Osteocyte (in vitro differentiated cells): ENCODE data around the gene TSSK6. TPM values are rescaled to one million over a fixed set of nuclear protein-coding genes. Genes with fewer than 3 reads are reported as not detected.

Experiments
- DNase-seq: peaks from one replicate; pipeline ENCODE4 v3.0.0; 2021; ENCODE audit warnings: mixed read lengths; ENCODE audit not compliant: unreplicated experiment; ENCODE audit errors: extremely low spot score
- H3K27ac Mint-ChIP-seq: one replicate; pipeline ENCODE4 v1.8.0; 2021; ENCODE audit warnings: mild to moderate bottlenecking, mixed read lengths; ENCODE audit not compliant: unreplicated experiment
- H3K27me3 Mint-ChIP-seq: one replicate; pipeline ENCODE4 v1.8.0; 2021; ENCODE audit warnings: mixed read lengths; ENCODE audit not compliant: unreplicated experiment
- H3K36me3 Mint-ChIP-seq: one replicate; pipeline ENCODE4 v1.8.0; 2021; ENCODE audit warnings: mixed read lengths; ENCODE audit not compliant: unreplicated experiment
- H3K4me1 Mint-ChIP-seq: one replicate; pipeline ENCODE4 v1.8.0; 2021; ENCODE audit warnings: mixed read lengths; ENCODE audit not compliant: unreplicated experiment
- H3K4me3 Mint-ChIP-seq: one replicate; pipeline ENCODE4 v1.8.0; 2021; ENCODE audit warnings: mild to moderate bottlenecking, moderate library complexity, mixed read lengths; ENCODE audit not compliant: unreplicated experiment
- H3K9me3 Mint-ChIP-seq: one replicate; pipeline ENCODE4 v1.8.0; 2021; ENCODE audit warnings: mixed read lengths; ENCODE audit not compliant: unreplicated experiment
- CTCF ChIP-seq: fragments of 200-600 bp; sonication (generic); IDR thresholded peaks from 2 replicates; pipeline ENCODE4 v1.5.0; 2021; ENCODE audit warnings: antibody characterized with exemption, mild to moderate bottlenecking, moderate library complexity
- total RNA-seq: library from RNA; stranded (reverse); gene quantifications from 2 replicates; pipeline ENCODE4 v1.2.1, GENCODE V29; 2021

Gene TSSK6
- total RNA-seq, 1 donor from 2014 or later, result 1.7 TPM

- DNase-seq, result peak; percentile 90
- H3K9me3 Mint-ChIP-seq, result no peaks in the 10 kb centered on the region
- H3K27me3 Mint-ChIP-seq, result no peaks in the 10 kb centered on the region
- peaks cover 3% of the 10 kb centered on the region for H3K36me3 Mint-ChIP-seq
- TF ChIP-seq CTCF, result no peak
- peak overlapping the region; percentile 31 for H3K4me3 Mint-ChIP-seq
- H3K27ac Mint-ChIP-seq, result peak overlapping the region; percentile 97
- peaks cover 45% of the 10 kb centered on the region for H3K4me1 Mint-ChIP-seq
These were observed 26.3 kb downstream of the TSSK6 start for GRCh38 chr19:19488875-19489690.

- H3K4me3 Mint-ChIP-seq, result peak overlapping the region; percentile 31
- no peaks in the 10 kb centered on the region for H3K27me3 Mint-ChIP-seq
- H3K4me1 Mint-ChIP-seq, result peaks cover 45% of the 10 kb centered on the region
- no peak for DNase-seq
- H3K36me3 Mint-ChIP-seq, result peaks cover 4% of the 10 kb centered on the region
- H3K9me3 Mint-ChIP-seq, result no peaks in the 10 kb centered on the region
- TF ChIP-seq CTCF, result no peak
- peak overlapping the region; percentile 97 for H3K27ac Mint-ChIP-seq
These were observed 27.1 kb downstream of the TSSK6 start for GRCh38 chr19:19487950-19488874.

GRCh38 chr19:19487077-19487949 is 28.0 kb downstream of the TSSK6 start:
- Mint-ChIP-seq H3K4me1 (peaks cover 45% of the 10 kb centered on the region), H3K27ac (peak overlapping the region; percentile 97), H3K36me3 (peaks cover 4% of the 10 kb centered on the region), H3K27me3 (no peaks in the 10 kb centered on the region), H3K4me3 (no peak overlapping the region), H3K9me3 (no peaks in the 10 kb centered on the region)
- DNase-seq, result no peak
- no peak for TF ChIP-seq CTCF

GRCh38 chr19:19486343-19487076 is 28.8 kb downstream of the TSSK6 start:
- DNase-seq, result no peak
- Mint-ChIP-seq H3K36me3 (peaks cover 4% of the 10 kb centered on the region), H3K4me1 (peaks cover 45% of the 10 kb centered on the region), H3K4me3 (no peak overlapping the region), H3K9me3 (no peaks in the 10 kb centered on the region), H3K27ac (no peak overlapping the region), H3K27me3 (no peaks in the 10 kb centered on the region)
- TF ChIP-seq CTCF, result no peak
